Panc1 (cell line): Measurements from ENCODE around the gene TLL2.

Source experiments
- CTCF ChIP-seq: fragments of 450-650 bp; IDR thresholded peaks from 2 replicates; pipeline ENCODE4 v1.5.1; 2017; ENCODE audit warnings: mild to moderate bottlenecking
- POLR2AphosphoS5 ChIP-seq: IDR thresholded peaks from 2 replicates; pipeline ENCODE4 v1.6.1; 2012; ENCODE audit warnings: mild to moderate bottlenecking, low read depth, low read length, moderate library complexity

GRCh38 chr10:96342402-96342801 is 171.3 kb downstream of the TLL2 start:
- TF ChIP-seq CTCF (no peak), POLR2AphosphoS5 (no peak)
